Activated B cell treated with CpG ODN at 0.5 μM for 24 hours (primary cell): ENCODE data around the gene NRSN2. TPM values are rescaled to one million over a fixed set of nuclear protein-coding genes. Genes with fewer than 3 reads are reported as not detected.

ENCODE experiments used
- ATAC-seq: fragments of 200-7000 bp; cut with Tn5 transposase; one replicate; pipeline ENCODE4 v1.10.0; 2021; ENCODE audit warnings: low read depth, mild to moderate bottlenecking, moderate library complexity
- CTCF ChIA-PET: fragments of 350-600 bp; sonication (Branson Sonifier 250); formaldehyde crosslinking; loops from one replicate; lab custom pipeline; 2021; ENCODE audit warnings: antibody characterized with exemption; lab: Charles Lee
- POLR2A ChIA-PET: fragments of 350-600 bp; sonication (Branson Sonifier 250); formaldehyde crosslinking; loops from one replicate; lab custom pipeline; 2021; ENCODE audit warnings: antibody characterized with exemption; lab: Charles Lee
- DNase-seq: peaks from one replicate; pipeline ENCODE4 v3.0.0; 2022
- H3K27ac Mint-ChIP-seq: one replicate; pipeline ENCODE4 v1.8.0; 2020; ENCODE audit warnings: mixed read lengths
- H3K27me3 Mint-ChIP-seq: one replicate; pipeline ENCODE4 v1.8.0; 2021; ENCODE audit warnings: mixed read lengths
- H3K36me3 Mint-ChIP-seq: one replicate; pipeline ENCODE4 v1.8.0; 2021; ENCODE audit warnings: low read depth, mixed read lengths
- H3K4me1 Mint-ChIP-seq: one replicate; pipeline ENCODE4 v1.8.0; 2021; ENCODE audit warnings: mixed read lengths
- H3K4me3 Mint-ChIP-seq: one replicate; pipeline ENCODE4 v1.8.0; 2020; ENCODE audit warnings: mild to moderate bottlenecking, mixed read lengths
- H3K9me3 Mint-ChIP-seq: one replicate; pipeline ENCODE4 v1.8.0; 2020; ENCODE audit warnings: mixed read lengths
- intact Hi-C: fragments of 100-400 bp; cut with micrococcal nuclease; formaldehyde crosslinking; loops from one replicate; pipeline ENCODE4 v1.15.1; 2024
- total RNA-seq: library from RNA; stranded (reverse); gene quantifications from 2 replicates; pipeline ENCODE4 v1.2.3, GENCODE V29; 2022
- TF ChIP-seq, protein P1 (sequence below): fragments of 200-600 bp; IDR thresholded peaks from one replicate; pipeline ENCODE4 v1.8.0; 2022; ENCODE audit warnings: antibody characterized with exemption, mild to moderate bottlenecking

NRSN2 gene
- total RNA-seq, 1 donor from 2014 or later: 12.8 TPM

DNA sequence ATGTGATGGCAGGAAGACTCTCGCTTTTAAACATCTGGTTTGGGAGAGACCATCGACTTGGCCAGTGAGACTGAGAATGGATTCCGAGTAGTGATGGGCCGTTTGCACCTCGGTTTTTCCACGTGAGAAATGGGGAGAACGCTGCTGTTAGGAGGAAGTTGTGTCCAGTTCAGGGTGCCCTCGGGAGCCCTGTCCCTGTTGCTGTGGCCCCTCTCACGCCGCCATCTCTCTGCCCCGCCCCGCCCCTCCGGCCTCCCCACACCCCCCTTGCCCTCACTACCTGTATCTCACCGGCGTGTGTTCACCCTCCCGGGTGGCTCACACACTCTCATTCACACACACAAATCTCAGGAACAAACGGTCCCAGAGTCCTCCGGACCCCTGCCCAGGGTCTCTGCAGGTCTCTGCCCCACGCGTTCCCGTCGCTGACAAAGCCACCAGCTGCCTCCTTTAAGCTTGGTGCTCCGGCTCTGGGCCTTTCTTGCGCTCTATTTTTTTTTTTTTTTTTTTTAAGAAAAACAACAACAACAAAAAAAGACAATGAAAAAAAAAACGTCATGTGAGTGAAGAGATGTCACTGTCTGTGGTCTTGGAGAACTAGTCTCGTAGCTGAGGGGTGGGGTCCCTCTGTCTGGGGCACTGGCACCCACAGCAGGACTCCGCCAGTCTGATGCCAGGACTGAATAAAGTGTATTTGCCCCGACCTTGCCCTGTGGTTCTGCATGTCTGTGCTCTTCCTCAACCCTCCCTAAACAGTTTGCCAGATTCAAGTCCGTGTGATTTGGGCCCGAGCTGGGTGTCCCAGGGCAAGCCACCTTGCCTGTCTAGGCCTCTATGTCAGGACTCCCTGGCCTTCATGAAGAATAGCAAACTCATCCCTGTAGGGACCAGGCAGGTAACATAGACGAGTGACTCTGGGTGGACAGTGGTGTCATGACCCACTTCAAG, 18.6 kb upstream of the NRSN2 start:
- Mint-ChIP-seq H3K27ac (peak overlapping the region; percentile 70), H3K4me3 (peak overlapping the region; percentile 75), H3K4me1 (peaks cover 39% of the 10 kb centered on the region), H3K27me3 (no peaks in the 10 kb centered on the region), H3K9me3 (no peaks in the 10 kb centered on the region), H3K36me3 (peaks cover 2% of the 10 kb centered on the region)
- POLR2A ChIA-PET: interaction anchor here (0.5 to 1.4 kb wide), 5 partner anchors 9 to 429 kb away, joined by 3 to 12 read pairs (median 6); partner anchors contain the start of gene CSNK2A1
- DNase-seq: no peak
- TF ChIP-seq, protein P1, sequence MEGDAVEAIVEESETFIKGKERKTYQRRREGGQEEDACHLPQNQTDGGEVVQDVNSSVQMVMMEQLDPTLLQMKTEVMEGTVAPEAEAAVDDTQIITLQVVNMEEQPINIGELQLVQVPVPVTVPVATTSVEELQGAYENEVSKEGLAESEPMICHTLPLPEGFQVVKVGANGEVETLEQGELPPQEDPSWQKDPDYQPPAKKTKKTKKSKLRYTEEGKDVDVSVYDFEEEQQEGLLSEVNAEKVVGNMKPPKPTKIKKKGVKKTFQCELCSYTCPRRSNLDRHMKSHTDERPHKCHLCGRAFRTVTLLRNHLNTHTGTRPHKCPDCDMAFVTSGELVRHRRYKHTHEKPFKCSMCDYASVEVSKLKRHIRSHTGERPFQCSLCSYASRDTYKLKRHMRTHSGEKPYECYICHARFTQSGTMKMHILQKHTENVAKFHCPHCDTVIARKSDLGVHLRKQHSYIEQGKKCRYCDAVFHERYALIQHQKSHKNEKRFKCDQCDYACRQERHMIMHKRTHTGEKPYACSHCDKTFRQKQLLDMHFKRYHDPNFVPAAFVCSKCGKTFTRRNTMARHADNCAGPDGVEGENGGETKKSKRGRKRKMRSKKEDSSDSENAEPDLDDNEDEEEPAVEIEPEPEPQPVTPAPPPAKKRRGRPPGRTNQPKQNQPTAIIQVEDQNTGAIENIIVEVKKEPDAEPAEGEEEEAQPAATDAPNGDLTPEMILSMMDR: no peak
- ATAC-seq: no peak
- CTCF ChIA-PET: interaction anchor here (1.0 to 3.5 kb wide), 3 partner anchors 12 to 114 kb away, joined by 3 to 19 read pairs (median 3); partner anchors contain the start of gene NRSN2
- intact Hi-C loops: no loop called here

- Mint-ChIP-seq H3K4me3 (peak overlapping the region; percentile 33), H3K36me3 (peaks cover 2% of the 10 kb centered on the region), H3K4me1 (peaks cover 33% of the 10 kb centered on the region), H3K27ac (peak overlapping the region; percentile 50), H3K9me3 (no peaks in the 10 kb centered on the region), H3K27me3 (no peaks in the 10 kb centered on the region)
- POLR2A ChIA-PET: interaction anchor here (0.6 to 0.8 kb wide), 4 partner anchors 12 to 428 kb away, joined by 3 to 4 read pairs (median 3); no protein-coding TSS in a partner anchor
- intact Hi-C loops: no loop called here
- TF ChIP-seq, protein P1: no peak
- ATAC-seq (no peak), DNase-seq (no peak)
- CTCF ChIA-PET: interaction anchor here (1.0 to 3.5 kb wide), 7 partner anchors 11 to 121 kb away, joined by 3 to 24 read pairs (median 7); partner anchors contain the start of gene NRSN2
Measured at GRCh38 chr20:328975-329695, 17.8 kb upstream of the NRSN2 start.

GRCh38 chr20:329851-330232, 17.1 kb upstream of the NRSN2 start:
- no peak for DNase-seq
- POLR2A ChIA-PET: interaction anchor here (0.6 to 0.8 kb wide), 3 partner anchors 12 to 80 kb away, joined by 3 read pairs; no protein-coding TSS in a partner anchor
- H3K36me3 Mint-ChIP-seq: peaks cover 2% of the 10 kb centered on the region
- CTCF ChIA-PET: interaction anchor here (0.8 to 3.5 kb wide), 10 partner anchors 10 to 122 kb away, joined by 3 to 24 read pairs (median 5); partner anchors contain the start of gene NRSN2
- H3K4me1 Mint-ChIP-seq: peaks cover 33% of the 10 kb centered on the region
- intact Hi-C loops: loop anchor here (1.0 kb wide), 2 partner anchors 63 to 121 kb away; no protein-coding TSS in a partner anchor
- no peak for ATAC-seq
- TF ChIP-seq, protein P1: no peak
- no peak overlapping the region for H3K27ac Mint-ChIP-seq
- H3K9me3 Mint-ChIP-seq: no peaks in the 10 kb centered on the region
- no peak overlapping the region for H3K4me3 Mint-ChIP-seq
- H3K27me3 Mint-ChIP-seq: no peaks in the 10 kb centered on the region

- peak overlapping the region; percentile 19 for H3K4me3 Mint-ChIP-seq
- intact Hi-C loops: loop anchor here (1.0 kb wide), 2 partner anchors 63 to 121 kb away; no protein-coding TSS in a partner anchor
- H3K4me1 Mint-ChIP-seq: peaks cover 33% of the 10 kb centered on the region
- POLR2A ChIA-PET: interaction anchor here (0.6 to 1.1 kb wide), 4 partner anchors 31 to 79 kb away, joined by 3 read pairs; partner anchors contain the start of gene ZCCHC3
- no peaks in the 10 kb centered on the region for H3K36me3 Mint-ChIP-seq
- DNase-seq (peak; percentile 34), ATAC-seq (peak; percentile 51)
- no peaks in the 10 kb centered on the region for H3K9me3 Mint-ChIP-seq
- peak overlapping the region; percentile 61 for H3K27ac Mint-ChIP-seq
- no peaks in the 10 kb centered on the region for H3K27me3 Mint-ChIP-seq
- TF ChIP-seq, protein P1: peak; percentile 15
- CTCF ChIA-PET: interaction anchor here (0.8 to 3.5 kb wide), 20 partner anchors 11 to 125 kb away, joined by 3 to 24 read pairs (median 3); partner anchors contain the start of genes NRSN2 and ZCCHC3
Measured at GRCh38 chr20:330233-331149, 16.4 kb upstream of the NRSN2 start.
